BLaER1 (cell line): ENCODE results near the gene BAD.

ENCODE experiments used
- H3K27ac ChIP-seq: shearing (Covaris generic); formaldehyde crosslinking; 2 replicates; pipeline ENCODE4 v1.8.1; 2022
- H3K27me3 ChIP-seq: shearing (Covaris generic); formaldehyde crosslinking; 2 replicates; pipeline ENCODE4 v1.8.1; 2022
- H3K36me3 ChIP-seq: shearing (Covaris generic); formaldehyde crosslinking; 2 replicates; pipeline ENCODE4 v1.8.1; 2022
- H3K4me1 ChIP-seq: shearing (Covaris generic); formaldehyde crosslinking; 2 replicates; pipeline ENCODE4 v1.8.1; 2022
- H3K4me2 ChIP-seq: shearing (Covaris generic); formaldehyde crosslinking; 2 replicates; pipeline ENCODE4 v1.8.1; 2022
- H3K4me3 ChIP-seq: shearing (Covaris generic); formaldehyde crosslinking; 2 replicates; pipeline ENCODE4 v1.8.1; 2022
- H3K9ac ChIP-seq: shearing (Covaris generic); formaldehyde crosslinking; 2 replicates; pipeline ENCODE4 v1.8.1; 2022
- H3K9me3 ChIP-seq: shearing (Covaris generic); formaldehyde crosslinking; 2 replicates; pipeline ENCODE4 v1.8.1; 2022
- H4K20me1 ChIP-seq: shearing (Covaris generic); formaldehyde crosslinking; 2 replicates; pipeline ENCODE4 v1.8.1; 2022
- Cebpa-rat ChIP-seq: shearing (Covaris generic); IDR thresholded peaks from 2 replicates; pipeline ENCODE4 v1.8.1; 2022

Gene BAD

DNA sequence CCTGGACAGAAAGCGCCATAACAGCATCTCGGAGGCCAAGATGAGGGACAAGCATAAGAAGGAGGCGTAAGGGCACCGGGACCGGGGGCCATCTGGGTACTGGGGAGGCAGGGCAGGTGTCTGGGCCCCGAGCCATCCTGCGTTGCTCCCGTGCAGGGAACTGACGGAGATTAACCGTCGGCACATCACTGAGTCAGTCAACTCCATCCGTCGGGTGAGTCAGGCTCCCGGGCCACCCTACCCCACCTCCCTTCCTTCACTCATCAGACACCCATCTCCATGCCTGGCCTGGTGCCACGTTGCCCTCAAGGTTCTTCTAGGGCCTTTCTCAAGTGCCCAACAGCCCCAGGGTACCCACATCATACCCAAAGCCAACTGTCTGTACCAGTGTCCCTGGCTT is 18.1 kb downstream of the BAD start:
- Histone ChIP-seq H3K36me3 (peaks cover 41% of the 10 kb centered on the region), H3K27ac (peak overlapping the region; percentile 100), H3K9ac (peak overlapping the region; percentile 97), H3K4me1 (peaks cover 65% of the 10 kb centered on the region), H3K27me3 (no peaks in the 10 kb centered on the region), H3K4me2 (peak overlapping the region; percentile 96), H4K20me1 (no peaks in the 10 kb centered on the region), H3K4me3 (peak overlapping the region; percentile 83), H3K9me3 (no peaks in the 10 kb centered on the region)
- no peak for TF ChIP-seq Cebpa-rat

DNA sequence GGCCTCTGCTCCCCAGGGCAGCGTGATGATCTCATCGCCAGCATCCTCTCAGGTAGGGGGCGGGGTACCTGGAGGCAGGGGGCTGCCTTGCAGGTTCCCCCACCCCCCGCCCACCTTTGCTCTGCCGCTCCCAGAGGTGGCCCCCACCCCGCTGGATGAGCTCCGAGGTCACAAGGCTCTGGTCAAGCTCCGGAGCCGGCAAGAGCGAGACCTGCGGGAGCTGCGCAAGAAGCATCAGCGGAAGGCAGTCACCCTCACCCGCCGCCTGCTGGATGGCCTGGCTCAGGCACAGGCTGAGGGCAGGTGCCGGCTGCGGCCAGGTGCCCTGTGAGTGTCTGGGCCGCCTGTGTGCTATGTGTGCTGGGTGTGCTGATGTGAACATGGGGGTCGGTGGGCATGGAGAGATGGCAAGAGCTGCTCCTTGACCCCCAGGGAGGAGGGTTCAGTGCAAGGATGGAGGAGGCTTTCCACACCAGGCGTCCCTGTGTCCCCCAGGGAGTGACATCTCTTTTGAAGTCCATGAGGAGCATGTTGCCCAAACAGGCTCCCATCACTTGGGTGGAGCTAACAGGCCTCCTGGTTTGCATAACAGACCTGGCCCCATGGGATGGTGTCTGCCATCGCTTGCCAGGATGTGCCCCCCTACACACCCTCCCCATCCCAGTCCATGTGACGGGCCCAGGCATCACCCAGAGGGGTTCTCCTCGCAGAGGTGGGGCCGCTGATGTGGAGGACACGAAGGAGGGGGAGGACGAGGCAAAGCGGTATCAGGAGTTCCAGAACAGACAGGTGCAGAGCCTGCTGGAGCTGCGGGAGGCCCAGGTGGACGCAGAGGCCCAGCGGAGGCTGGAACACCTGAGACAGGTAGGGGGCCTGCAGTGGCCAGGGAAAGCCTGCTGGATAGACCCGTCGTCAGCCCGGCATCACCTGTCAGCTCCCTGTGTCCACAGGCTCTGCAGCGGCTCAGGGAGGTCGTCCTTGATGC is 19.0 kb downstream of the BAD start:
- no peaks in the 10 kb centered on the region for H3K9me3 ChIP-seq
- H3K4me1 ChIP-seq = peaks cover 65% of the 10 kb centered on the region
- H3K27ac ChIP-seq = peak overlapping the region; percentile 100
- no peaks in the 10 kb centered on the region for H4K20me1 ChIP-seq
- no peak for TF ChIP-seq Cebpa-rat
- H3K9ac ChIP-seq = peak overlapping the region; percentile 97
- H3K4me3 ChIP-seq = peak overlapping the region; percentile 83
- no peaks in the 10 kb centered on the region for H3K27me3 ChIP-seq
- H3K36me3 ChIP-seq = peaks cover 48% of the 10 kb centered on the region
- peak overlapping the region; percentile 96 for H3K4me2 ChIP-seq

DNA sequence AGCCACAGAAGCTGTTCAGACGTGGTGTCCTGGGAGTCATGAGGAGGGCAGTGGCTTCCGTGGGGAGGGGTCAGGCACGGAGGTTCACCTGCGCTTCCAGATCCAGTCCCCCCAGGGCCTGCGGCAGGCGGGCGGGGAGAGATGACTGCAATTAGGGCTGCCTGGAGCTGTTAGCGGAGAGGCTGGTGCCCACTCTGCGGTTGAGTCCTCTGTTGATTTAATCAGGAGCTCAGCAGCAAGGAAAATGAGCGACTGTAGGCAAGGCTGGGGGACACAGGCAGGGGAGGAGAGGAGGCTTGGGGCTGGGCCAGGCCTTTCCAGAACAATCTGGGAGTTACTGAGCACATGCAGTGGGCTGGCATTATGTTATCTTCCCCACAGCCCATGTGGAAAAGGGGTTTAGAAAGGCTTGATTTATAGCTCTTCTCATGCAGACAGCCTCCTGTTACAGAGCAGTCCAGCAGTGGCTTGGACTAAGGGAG is 20.1 kb downstream of the BAD start:
- Histone ChIP-seq H3K4me2 (peak overlapping the region; percentile 96), H3K4me3 (no peak overlapping the region), H4K20me1 (no peaks in the 10 kb centered on the region), H3K9ac (peak overlapping the region; percentile 68), H3K27ac (peak overlapping the region; percentile 100), H3K4me1 (peaks cover 65% of the 10 kb centered on the region), H3K27me3 (no peaks in the 10 kb centered on the region), H3K9me3 (no peaks in the 10 kb centered on the region), H3K36me3 (peaks cover 59% of the 10 kb centered on the region)
- no peak for TF ChIP-seq Cebpa-rat

DNA sequence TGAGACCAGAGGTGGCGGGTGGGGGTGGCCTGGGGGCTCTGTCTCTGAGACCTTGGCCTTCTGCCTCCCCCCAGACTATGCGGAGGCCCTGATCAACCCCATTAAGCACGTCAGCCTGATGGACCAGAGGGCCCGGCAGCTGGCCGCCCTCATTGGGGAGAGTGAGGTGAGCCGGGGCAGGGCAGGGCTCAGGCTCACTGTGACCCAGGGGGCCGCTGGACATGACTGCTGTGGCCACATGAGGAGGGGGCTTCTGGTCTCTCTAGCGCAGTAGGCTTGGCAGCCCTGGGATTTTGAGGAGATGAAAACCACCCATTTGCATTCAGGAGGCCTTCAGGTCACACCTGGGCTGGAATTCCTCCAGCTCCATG is 20.5 kb downstream of the BAD start:
- no peaks in the 10 kb centered on the region for H4K20me1 ChIP-seq
- peaks cover 63% of the 10 kb centered on the region for H3K4me1 ChIP-seq
- TF ChIP-seq Cebpa-rat = no peak
- H3K4me3 ChIP-seq = no peak overlapping the region
- H3K4me2 ChIP-seq = peak overlapping the region; percentile 96
- H3K27me3 ChIP-seq = no peaks in the 10 kb centered on the region
- peaks cover 64% of the 10 kb centered on the region for H3K36me3 ChIP-seq
- peak overlapping the region; percentile 68 for H3K9ac ChIP-seq
- no peaks in the 10 kb centered on the region for H3K9me3 ChIP-seq
- peak overlapping the region; percentile 100 for H3K27ac ChIP-seq

DNA sequence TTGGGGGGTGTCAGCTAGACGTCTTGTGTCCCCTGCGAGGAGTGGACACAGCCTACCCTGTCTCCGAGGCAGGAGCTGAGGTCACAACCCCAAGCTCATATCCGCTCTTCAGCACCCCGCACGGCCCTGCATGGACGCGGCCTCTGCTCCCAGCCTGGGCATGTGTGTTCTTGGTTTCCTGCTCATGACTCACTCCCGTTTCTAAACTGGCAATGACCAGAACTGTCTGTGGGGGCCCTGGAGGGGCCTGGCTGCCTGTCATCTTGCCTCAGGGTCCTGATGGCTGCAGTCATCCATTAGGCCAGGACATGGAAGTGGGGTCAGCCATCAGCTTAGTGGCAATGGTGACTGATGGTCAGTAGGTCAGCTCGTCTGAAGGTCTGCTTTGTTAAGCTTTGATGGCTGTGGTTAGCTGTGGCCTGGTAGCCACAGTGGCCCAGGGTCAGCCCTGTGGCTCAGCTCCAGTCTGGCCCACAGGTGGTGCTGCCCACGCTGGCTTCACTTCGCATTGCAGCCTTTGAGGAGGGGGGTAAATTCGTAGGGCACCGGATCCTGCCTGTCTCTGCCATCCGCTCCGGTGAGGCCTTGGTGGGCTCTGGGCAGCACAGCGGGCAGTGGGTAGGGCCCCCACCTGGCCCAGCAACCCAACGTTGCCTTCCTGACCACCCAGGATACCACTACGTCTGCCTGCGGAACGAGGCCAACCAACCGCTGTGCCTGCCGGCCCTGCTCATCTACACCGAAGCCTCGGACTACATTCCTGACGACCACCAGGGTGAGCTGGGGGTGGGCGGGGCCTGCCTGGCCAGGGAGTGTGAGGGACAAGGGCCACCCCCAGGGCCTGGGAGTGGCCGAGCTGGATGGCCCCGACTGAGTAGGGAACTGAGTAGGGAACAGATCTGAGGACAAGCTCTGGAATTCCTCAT is 21.2 kb downstream of the BAD start:
- peaks cover 70% of the 10 kb centered on the region for H3K36me3 ChIP-seq
- H3K4me2 ChIP-seq = peak overlapping the region; percentile 96; the same call in 1 of the 2 replicates
- H3K9ac ChIP-seq = peak overlapping the region; percentile 68; the same call in 1 of the 2 replicates

DNA sequence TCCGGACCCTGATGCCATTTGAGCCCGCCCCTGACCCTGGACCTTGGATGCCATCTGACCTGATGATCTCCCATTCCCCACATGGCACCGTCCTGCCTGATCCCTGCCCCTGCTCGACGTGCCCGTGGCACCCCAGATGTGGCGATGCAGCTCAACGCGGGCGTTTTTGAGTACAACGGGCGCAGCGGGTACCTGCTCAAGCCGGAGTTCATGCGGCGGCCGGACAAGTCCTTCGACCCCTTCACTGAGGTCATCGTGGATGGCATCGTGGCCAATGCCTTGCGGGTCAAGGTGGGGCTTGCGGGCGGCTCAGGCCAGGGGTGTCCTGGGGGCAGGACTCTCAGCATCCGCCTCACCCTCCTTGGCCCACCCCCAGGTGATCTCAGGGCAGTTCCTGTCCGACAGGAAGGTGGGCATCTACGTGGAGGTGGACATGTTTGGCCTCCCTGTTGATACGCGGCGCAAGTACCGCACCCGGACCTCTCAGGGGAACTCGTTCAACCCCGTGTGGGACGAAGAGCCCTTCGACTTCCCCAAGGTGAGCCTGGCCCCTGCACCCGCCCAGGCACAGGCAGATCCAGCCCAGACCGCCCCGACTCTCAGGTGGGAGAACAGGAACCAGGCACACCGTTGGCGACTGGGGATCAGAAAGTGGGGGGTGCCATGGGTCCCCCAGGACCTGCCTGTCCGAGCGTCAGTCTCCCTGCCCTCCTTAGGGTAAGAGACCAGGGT is 22.0 kb downstream of the BAD start:
- Histone ChIP-seq H3K9ac (no peak overlapping the region; the same call in 1 of the 2 replicates), H3K27me3 (no peaks in the 10 kb centered on the region), H3K4me2 (no peak overlapping the region), H4K20me1 (no peaks in the 10 kb centered on the region), H3K27ac (peak overlapping the region; percentile 100), H3K36me3 (peaks cover 78% of the 10 kb centered on the region), H3K9me3 (no peaks in the 10 kb centered on the region), H3K4me1 (peaks cover 48% of the 10 kb centered on the region), H3K4me3 (no peak overlapping the region)
- TF ChIP-seq Cebpa-rat = no peak

More for the DNA sequence above, 21.2 kb downstream of the BAD start:
- H3K4me1 ChIP-seq = peaks cover 57% of the 10 kb centered on the region
- H3K9me3 ChIP-seq = no peaks in the 10 kb centered on the region
- H3K4me3 ChIP-seq = no peak overlapping the region
- peak overlapping the region; percentile 100 for H3K27ac ChIP-seq
- TF ChIP-seq Cebpa-rat = no peak
- no peaks in the 10 kb centered on the region for H4K20me1 ChIP-seq
- H3K27me3 ChIP-seq = no peaks in the 10 kb centered on the region

DNA sequence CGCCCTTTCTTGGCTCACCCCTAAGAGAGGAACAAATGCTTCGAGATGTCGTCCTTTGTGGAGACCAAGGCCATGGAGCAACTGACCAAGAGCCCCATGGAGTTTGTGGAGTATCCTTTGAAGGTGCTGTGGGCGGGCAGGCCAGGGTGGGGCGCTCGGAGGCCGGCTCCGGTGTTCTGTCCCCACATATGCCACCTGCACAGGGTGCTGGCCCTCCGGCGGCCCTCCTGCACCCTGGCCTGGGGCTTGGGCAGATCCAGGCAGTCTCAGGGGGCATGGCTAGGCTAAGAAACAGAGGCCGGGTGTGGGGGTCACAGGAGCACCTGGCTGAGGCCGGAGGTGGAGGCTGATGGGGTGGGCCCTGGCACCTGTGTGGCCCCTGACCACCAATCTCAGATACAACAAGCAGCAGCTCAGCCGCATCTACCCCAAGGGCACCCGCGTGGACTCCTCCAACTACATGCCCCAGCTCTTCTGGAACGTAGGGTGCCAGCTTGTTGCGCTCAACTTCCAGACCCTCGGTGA is 22.8 kb downstream of the BAD start:
- Histone ChIP-seq H3K4me3 (no peak overlapping the region), H3K36me3 (peaks cover 87% of the 10 kb centered on the region), H4K20me1 (no peaks in the 10 kb centered on the region), H3K9ac (no peak overlapping the region), H3K4me2 (no peak overlapping the region), H3K27me3 (no peaks in the 10 kb centered on the region), H3K27ac (no peak overlapping the region), H3K9me3 (no peaks in the 10 kb centered on the region), H3K4me1 (peaks cover 40% of the 10 kb centered on the region)
- TF ChIP-seq Cebpa-rat = no peak

DNA sequence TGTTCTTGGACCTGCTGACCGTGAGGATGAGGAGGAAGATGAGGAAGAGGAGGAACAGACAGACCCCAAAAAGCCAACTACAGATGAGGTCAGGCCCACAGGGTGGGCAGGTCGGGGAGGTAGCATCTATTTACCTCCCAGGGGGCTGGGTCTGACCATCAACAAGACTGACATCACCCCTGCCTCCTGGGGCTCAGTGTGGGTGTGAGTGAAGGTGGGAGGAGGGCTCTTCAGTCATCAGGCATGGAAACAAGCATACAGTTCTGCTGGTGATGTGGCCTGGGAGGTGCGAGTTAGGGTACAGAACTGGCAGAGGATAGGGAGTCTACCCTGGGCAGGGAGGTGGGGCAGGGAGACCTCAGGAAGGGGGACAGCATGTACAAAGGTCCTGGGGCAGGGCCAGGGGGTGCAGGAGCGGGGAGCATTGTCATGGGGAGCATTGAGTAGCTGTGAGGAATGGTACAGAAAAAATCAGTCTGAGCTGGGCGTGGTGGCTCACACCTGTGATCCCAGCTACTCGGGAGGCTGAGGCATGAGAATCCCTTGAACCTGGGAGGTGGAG is 24.2 kb downstream of the BAD start:
- H3K36me3 ChIP-seq = peaks cover 92% of the 10 kb centered on the region

More for the DNA sequence above, 24.2 kb downstream of the BAD start:
- TF ChIP-seq Cebpa-rat = no peak
- no peaks in the 10 kb centered on the region for H3K27me3 ChIP-seq
- peaks cover 26% of the 10 kb centered on the region for H3K4me1 ChIP-seq
- no peak overlapping the region for H3K4me3 ChIP-seq
- H3K27ac ChIP-seq = no peak overlapping the region
- no peaks in the 10 kb centered on the region; the same call in 1 of the 2 replicates for H4K20me1 ChIP-seq
- H3K9me3 ChIP-seq = no peaks in the 10 kb centered on the region
- no peak overlapping the region for H3K4me2 ChIP-seq
- no peak overlapping the region for H3K9ac ChIP-seq
